ENCODE data around the gene DDOST.

DNA sequence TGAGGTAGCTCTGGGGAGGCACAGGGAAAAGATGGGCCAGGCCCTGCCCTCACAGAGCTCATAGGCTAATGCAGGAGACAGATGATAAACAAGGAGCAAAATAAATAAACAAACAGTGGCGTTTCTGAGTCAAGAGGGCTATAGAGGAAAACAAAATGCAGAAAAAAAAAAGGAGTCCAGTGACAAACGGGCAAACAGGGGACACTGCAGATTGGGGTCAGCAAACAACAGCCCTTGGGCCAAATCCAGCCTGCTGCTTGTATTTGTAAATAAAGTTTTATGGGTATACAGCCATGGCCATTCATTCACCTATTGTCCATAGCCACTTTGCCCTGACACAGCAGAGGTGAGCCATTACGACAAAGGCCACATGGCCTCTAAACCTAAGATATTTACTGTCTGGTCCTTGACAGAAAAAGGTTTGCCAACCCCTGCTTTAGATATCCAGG lies 47.0 kb downstream of the DDOST start:
- TF ChIP-seq, protein P1, sequence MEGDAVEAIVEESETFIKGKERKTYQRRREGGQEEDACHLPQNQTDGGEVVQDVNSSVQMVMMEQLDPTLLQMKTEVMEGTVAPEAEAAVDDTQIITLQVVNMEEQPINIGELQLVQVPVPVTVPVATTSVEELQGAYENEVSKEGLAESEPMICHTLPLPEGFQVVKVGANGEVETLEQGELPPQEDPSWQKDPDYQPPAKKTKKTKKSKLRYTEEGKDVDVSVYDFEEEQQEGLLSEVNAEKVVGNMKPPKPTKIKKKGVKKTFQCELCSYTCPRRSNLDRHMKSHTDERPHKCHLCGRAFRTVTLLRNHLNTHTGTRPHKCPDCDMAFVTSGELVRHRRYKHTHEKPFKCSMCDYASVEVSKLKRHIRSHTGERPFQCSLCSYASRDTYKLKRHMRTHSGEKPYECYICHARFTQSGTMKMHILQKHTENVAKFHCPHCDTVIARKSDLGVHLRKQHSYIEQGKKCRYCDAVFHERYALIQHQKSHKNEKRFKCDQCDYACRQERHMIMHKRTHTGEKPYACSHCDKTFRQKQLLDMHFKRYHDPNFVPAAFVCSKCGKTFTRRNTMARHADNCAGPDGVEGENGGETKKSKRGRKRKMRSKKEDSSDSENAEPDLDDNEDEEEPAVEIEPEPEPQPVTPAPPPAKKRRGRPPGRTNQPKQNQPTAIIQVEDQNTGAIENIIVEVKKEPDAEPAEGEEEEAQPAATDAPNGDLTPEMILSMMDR (IDR thresholded peaks at IDR 0.05; ENCODE audit: insufficient read depth, low read length, poor library complexity, severe bottlenecking): no peak
- TF ChIP-seq EZH2phosphoT487 (conservative IDR thresholded peaks at IDR 0.05; ENCODE audit: low read length): no peak

Data from SU-DHL-6 (cell line).